ENCODE results near the gene LCN2. TPM values are rescaled to one million over a fixed set of nuclear protein-coding genes. Genes with fewer than 3 reads are reported as not detected.

The LCN2 gene
- total and polyA plus RNA-seq, 2 experiments from 2014 or later, result 2.0 TPM; not detected in 1

DNA sequence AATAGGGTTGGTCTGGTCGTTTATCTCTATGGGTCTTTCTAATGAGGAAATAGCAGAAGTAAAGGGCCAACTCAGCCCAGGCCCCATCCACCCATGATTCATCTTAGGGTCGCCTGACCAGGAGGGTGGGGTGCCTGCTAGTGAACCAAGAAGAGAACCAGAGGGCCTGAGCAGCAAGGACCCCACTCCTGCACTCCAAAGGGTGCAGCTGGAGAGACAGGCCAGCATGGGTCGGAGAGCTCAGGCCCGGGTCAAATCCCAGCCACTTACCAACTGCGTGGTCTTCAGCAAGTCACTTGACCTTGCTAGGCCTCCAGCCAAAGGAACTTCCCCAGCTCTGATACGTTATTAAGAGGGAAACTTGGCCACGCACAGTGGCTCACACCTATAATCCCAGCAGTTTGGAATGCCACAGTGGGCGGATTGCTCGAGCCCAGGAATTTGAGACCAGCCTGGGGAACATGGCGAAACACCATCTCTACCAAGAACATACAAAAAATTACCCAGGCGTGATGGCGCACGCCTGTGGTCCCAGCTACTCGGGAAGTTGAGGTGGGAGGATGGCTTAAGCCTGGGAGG lies 15.1 kb downstream of the LCN2 start (continued):
- TF ChIP-seq, protein P1, sequence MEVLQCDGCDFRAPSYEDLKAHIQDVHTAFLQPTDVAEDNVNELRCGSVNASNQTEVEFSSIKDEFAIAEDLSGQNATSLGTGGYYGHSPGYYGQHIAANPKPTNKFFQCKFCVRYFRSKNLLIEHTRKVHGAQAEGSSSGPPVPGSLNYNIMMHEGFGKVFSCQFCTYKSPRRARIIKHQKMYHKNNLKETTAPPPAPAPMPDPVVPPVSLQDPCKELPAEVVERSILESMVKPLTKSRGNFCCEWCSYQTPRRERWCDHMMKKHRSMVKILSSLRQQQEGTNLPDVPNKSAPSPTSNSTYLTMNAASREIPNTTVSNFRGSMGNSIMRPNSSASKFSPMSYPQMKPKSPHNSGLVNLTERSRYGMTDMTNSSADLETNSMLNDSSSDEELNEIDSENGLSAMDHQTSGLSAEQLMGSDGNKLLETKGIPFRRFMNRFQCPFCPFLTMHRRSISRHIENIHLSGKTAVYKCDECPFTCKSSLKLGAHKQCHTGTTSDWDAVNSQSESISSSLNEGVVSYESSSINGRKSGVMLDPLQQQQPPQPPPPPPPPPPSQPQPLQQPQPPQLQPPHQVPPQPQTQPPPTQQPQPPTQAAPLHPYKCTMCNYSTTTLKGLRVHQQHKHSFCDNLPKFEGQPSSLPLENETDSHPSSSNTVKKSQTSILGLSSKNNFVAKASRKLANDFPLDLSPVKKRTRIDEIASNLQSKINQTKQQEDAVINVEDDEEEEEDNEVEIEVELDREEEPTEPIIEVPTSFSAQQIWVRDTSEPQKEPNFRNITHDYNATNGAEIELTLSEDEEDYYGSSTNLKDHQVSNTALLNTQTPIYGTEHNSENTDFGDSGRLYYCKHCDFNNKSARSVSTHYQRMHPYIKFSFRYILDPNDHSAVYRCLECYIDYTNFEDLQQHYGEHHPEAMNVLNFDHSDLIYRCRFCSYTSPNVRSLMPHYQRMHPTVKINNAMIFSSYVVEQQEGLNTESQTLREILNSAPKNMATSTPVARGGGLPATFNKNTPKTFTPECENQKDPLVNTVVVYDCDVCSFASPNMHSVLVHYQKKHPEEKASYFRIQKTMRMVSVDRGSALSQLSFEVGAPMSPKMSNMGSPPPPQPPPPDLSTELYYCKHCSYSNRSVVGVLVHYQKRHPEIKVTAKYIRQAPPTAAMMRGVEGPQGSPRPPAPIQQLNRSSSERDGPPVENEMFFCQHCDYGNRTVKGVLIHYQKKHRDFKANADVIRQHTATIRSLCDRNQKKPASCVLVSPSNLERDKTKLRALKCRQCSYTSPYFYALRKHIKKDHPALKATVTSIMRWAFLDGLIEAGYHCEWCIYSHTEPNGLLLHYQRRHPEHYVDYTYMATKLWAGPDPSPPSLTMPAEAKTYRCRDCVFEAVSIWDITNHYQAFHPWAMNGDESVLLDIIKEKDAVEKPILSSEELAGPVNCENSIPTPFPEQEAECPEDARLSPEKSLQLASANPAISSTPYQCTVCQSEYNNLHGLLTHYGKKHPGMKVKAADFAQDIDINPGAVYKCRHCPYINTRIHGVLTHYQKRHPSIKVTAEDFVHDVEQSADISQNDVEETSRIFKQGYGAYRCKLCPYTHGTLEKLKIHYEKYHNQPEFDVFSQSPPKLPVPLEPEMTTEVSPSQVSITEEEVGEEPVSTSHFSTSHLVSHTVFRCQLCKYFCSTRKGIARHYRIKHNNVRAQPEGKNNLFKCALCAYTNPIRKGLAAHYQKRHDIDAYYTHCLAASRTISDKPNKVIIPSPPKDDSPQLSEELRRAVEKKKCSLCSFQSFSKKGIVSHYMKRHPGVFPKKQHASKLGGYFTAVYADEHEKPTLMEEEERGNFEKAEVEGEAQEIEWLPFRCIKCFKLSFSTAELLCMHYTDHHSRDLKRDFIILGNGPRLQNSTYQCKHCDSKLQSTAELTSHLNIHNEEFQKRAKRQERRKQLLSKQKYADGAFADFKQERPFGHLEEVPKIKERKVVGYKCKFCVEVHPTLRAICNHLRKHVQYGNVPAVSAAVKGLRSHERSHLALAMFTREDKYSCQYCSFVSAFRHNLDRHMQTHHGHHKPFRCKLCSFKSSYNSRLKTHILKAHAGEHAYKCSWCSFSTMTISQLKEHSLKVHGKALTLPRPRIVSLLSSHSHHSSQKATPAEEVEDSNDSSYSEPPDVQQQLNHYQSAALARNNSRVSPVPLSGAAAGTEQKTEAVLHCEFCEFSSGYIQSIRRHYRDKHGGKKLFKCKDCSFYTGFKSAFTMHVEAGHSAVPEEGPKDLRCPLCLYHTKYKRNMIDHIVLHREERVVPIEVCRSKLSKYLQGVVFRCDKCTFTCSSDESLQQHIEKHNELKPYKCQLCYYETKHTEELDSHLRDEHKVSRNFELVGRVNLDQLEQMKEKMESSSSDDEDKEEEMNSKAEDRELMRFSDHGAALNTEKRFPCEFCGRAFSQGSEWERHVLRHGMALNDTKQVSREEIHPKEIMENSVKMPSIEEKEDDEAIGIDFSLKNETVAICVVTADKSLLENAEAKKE (CRISPR knock-in tag; IDR thresholded peaks at IDR 0.05), result no peak
- TF ChIP-seq CREB1 (CRISPR knock-in tag; IDR thresholded peaks at IDR 0.05; ENCODE audit: low read depth), result no peak
- no peak for TF ChIP-seq EZH2phosphoT487 (IDR thresholded peaks at IDR 0.05; ENCODE audit: unreplicated experiment)
- TF ChIP-seq, protein P2, sequence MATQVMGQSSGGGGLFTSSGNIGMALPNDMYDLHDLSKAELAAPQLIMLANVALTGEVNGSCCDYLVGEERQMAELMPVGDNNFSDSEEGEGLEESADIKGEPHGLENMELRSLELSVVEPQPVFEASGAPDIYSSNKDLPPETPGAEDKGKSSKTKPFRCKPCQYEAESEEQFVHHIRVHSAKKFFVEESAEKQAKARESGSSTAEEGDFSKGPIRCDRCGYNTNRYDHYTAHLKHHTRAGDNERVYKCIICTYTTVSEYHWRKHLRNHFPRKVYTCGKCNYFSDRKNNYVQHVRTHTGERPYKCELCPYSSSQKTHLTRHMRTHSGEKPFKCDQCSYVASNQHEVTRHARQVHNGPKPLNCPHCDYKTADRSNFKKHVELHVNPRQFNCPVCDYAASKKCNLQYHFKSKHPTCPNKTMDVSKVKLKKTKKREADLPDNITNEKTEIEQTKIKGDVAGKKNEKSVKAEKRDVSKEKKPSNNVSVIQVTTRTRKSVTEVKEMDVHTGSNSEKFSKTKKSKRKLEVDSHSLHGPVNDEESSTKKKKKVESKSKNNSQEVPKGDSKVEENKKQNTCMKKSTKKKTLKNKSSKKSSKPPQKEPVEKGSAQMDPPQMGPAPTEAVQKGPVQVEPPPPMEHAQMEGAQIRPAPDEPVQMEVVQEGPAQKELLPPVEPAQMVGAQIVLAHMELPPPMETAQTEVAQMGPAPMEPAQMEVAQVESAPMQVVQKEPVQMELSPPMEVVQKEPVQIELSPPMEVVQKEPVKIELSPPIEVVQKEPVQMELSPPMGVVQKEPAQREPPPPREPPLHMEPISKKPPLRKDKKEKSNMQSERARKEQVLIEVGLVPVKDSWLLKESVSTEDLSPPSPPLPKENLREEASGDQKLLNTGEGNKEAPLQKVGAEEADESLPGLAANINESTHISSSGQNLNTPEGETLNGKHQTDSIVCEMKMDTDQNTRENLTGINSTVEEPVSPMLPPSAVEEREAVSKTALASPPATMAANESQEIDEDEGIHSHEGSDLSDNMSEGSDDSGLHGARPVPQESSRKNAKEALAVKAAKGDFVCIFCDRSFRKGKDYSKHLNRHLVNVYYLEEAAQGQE (IDR thresholded peaks at IDR 0.05; ENCODE audit: unreplicated experiment), result no peak

DNA sequence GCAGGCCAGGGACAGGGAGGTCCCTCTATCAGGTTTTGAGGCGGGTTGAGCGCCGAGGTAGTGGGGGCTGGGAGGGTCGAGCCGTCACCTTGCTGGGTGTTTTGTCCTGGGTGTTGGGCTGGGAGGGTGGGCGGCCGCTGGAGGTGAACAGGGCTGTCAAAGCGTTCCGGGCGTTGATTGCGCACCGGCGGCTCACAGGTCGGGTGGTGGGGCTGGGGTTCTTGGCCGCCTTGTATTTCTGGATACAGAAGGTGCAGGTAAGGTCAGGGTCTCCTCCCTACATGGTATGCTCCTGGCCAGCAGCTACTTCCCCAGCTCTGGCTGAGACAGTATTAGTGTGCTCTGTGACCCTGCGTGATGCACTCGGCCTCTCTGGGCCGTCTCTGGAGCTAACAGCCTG lies 16.9 kb downstream of the LCN2 start:
- no peak for ATAC-seq
- H3F3A ChIP-seq (replicated peaks; ENCODE audit: low read depth), result 0 out of 2 replicates have a peak, but pooled peaks cover 3% of the 10 kb centered on the region
- H2AFZ ChIP-seq, result no peak overlapping the region
- Mint-ChIP-seq H3K27me3 (ENCODE audit: insufficient read depth, low read depth, poor library complexity) (peaks cover 6% of the 10 kb centered on the region), H3K9me3 (no peaks in the 10 kb centered on the region), H3K27ac (no peak overlapping the region), H3K4me3 (no peak overlapping the region), H3K36me3 (ENCODE audit: low read depth) (peaks cover 49% of the 10 kb centered on the region), H3K4me1 (peaks cover 1% of the 10 kb centered on the region)
- H4K20me1 ChIP-seq (replicated peaks; ENCODE audit: insufficient read depth), result 0 out of 2 replicates have a peak, but pooled peaks cover 5% of the 10 kb centered on the region
- no peaks in the 10 kb centered on the region for H3K9me2 ChIP-seq (ENCODE audit: insufficient read depth)
- no peaks in the 10 kb centered on the region for H3K27me3 ChIP-seq (ENCODE audit: insufficient read depth)
- H3K36me3 ChIP-seq (ENCODE audit: insufficient read depth), result 0 out of 2 replicates have a peak, but pooled peaks cover 8% of the 10 kb centered on the region
- DNase-seq (ENCODE audit: low spot score), result no peak
- H3K4me1 ChIP-seq (ENCODE audit: insufficient read depth), result peaks cover 1% of the 10 kb centered on the region; the same call in 1 of the 2 replicates
- no peak overlapping the region for H3K4me3 ChIP-seq
- TF ChIP-seq EZH2 (IDR thresholded peaks at IDR 0.05; ENCODE audit: low read depth, unreplicated experiment), result no peak
- TF ChIP-seq, protein P3, sequence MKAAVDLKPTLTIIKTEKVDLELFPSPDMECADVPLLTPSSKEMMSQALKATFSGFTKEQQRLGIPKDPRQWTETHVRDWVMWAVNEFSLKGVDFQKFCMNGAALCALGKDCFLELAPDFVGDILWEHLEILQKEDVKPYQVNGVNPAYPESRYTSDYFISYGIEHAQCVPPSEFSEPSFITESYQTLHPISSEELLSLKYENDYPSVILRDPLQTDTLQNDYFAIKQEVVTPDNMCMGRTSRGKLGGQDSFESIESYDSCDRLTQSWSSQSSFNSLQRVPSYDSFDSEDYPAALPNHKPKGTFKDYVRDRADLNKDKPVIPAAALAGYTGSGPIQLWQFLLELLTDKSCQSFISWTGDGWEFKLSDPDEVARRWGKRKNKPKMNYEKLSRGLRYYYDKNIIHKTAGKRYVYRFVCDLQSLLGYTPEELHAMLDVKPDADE (IDR thresholded peaks at IDR 0.05), result no peak
- no peak for TF ChIP-seq ZNF331 (CRISPR knock-in tag; IDR thresholded peaks at IDR 0.05; ENCODE audit: low read depth)
- no peak for TF ChIP-seq JUNB (IDR thresholded peaks at IDR 0.05; ENCODE audit: unreplicated experiment)
- TF ChIP-seq NANOG (IDR thresholded peaks at IDR 0.05; ENCODE audit: borderline replicate concordance), result no peak
- TF ChIP-seq ZNF114 (CRISPR knock-in tag; IDR thresholded peaks at IDR 0.05), result no peak
- no peaks in the 10 kb centered on the region for H3K79me2 ChIP-seq (replicated peaks; ENCODE audit: insufficient read depth)
- no peak overlapping the region for H3K4me2 ChIP-seq
- H3K27ac ChIP-seq (ENCODE audit: low read depth), result no peak overlapping the region

Data from GM23338 (cell line).